IMR-90 (cell line): ENCODE measurements around the gene TANK. TPM values are rescaled to one million over a fixed set of nuclear protein-coding genes. Genes with fewer than 3 reads are reported as not detected.

Experiments used
- ATAC-seq: fragments of 200-7000 bp; cut with Tn5 transposase; 2 replicates; pipeline ENCODE4 v1.9.1; 2020; ENCODE audit warnings: low read depth, mild to moderate bottlenecking, moderate library complexity
- BruUV-seq: library from RNA; stranded (reverse); fragments of 400-500 nt; replicated peaks from 2 replicates; lab custom pipeline; 2021; lab: Mats Ljungman, UMichigan
- CTCF ChIA-PET: fragments of 300-600 bp; formaldehyde crosslinking; extraction: SDS; loops from one replicate; lab custom pipeline; 2021; ENCODE audit warnings: antibody characterized with exemption; lab: Yijun Ruan, JAX
- POLR2A ChIA-PET: fragments of 300-600 bp; sonication (Branson Sonifier 250); formaldehyde crosslinking; loops from one replicate; lab custom pipeline; 2022; ENCODE audit warnings: antibody characterized with exemption; ENCODE audit not compliant: unreplicated experiment; lab: Charles Lee
- DNase-seq: peaks from one replicate; pipeline ENCODE4 v3.0.0; 2013
- H2AFZ ChIP-seq: replicated peaks from 2 replicates; pipeline ENCODE3; 2013; ENCODE audit warnings: low read length, mild to moderate bottlenecking; ENCODE audit not compliant: poor library complexity
- H2AK5ac ChIP-seq: 2 replicates; pipeline ENCODE4 v1.6.1; 2013; ENCODE audit warnings: low read depth, low read length, inconsistent platforms
- H2AK9ac ChIP-seq: replicated peaks from 2 replicates; pipeline ENCODE3; 2013; ENCODE audit warnings: mild to moderate bottlenecking, low read depth, low read length, moderate library complexity; ENCODE audit not compliant: poor library complexity
- H2BK120ac ChIP-seq: 2 replicates; pipeline ENCODE4 v1.6.1; 2013; ENCODE audit warnings: low read depth, low read length, inconsistent platforms
- H2BK15ac ChIP-seq: 3 replicates; pipeline ENCODE4 v1.6.1; 2013; ENCODE audit warnings: low read depth, low read length, inconsistent platforms
- H2BK20ac ChIP-seq: 2 replicates; pipeline ENCODE4 v1.6.1; 2013; ENCODE audit warnings: low read depth, mild to moderate bottlenecking, inconsistent platforms, low read length, moderate library complexity
- H2BK5ac ChIP-seq: 2 replicates; pipeline ENCODE4 v1.6.1; 2013; ENCODE audit warnings: mild to moderate bottlenecking, low read depth, low read length, inconsistent platforms; ENCODE audit not compliant: poor library complexity, severe bottlenecking
- H3K14ac ChIP-seq: replicated peaks from 2 replicates; pipeline ENCODE4 v1.6.1; 2013; ENCODE audit warnings: low read depth, low read length, inconsistent platforms
- H3K18ac ChIP-seq: 2 replicates; pipeline ENCODE4 v1.6.1; 2013; ENCODE audit warnings: low read depth, low read length, control low read depth
- H3K23ac ChIP-seq: 2 replicates; pipeline ENCODE4 v1.6.1; 2013; ENCODE audit warnings: low read depth, low read length, inconsistent platforms
- H3K27ac ChIP-seq: 2 replicates; pipeline ENCODE4 v1.5.1; 2013; ENCODE audit warnings: mild to moderate bottlenecking, control low read depth, low read length; ENCODE audit not compliant: insufficient read depth
- H3K27me3 ChIP-seq: 2 replicates; pipeline ENCODE4 v1.6.1; 2013; ENCODE audit warnings: low read length; ENCODE audit not compliant: control insufficient read depth, insufficient read depth
- H3K36me3 ChIP-seq: 2 replicates; pipeline ENCODE4 v1.6.1; 2013; ENCODE audit warnings: low read length, mixed read lengths; ENCODE audit not compliant: control insufficient read depth, insufficient read depth
- H3K4ac ChIP-seq: 2 replicates; pipeline ENCODE4 v1.6.1; 2013; ENCODE audit warnings: low read depth, low read length, inconsistent platforms
- H3K4me1 ChIP-seq: 2 replicates; pipeline ENCODE4 v1.6.1; 2013; ENCODE audit warnings: low read length, mixed read lengths; ENCODE audit not compliant: control insufficient read depth, insufficient read depth
- H3K4me2 ChIP-seq: 2 replicates; pipeline ENCODE4 v1.6.1; 2013; ENCODE audit warnings: low read depth, mild to moderate bottlenecking, control low read depth, low read length, moderate library complexity
- H3K4me3 ChIP-seq: 2 replicates; pipeline ENCODE4 v1.5.1; 2013; ENCODE audit warnings: low read depth, mild to moderate bottlenecking, control low read depth, low read length, moderate library complexity; ENCODE audit not compliant: insufficient read depth
- H3K56ac ChIP-seq: 2 replicates; pipeline ENCODE4 v1.6.1; 2013; ENCODE audit warnings: low read length, inconsistent platforms; ENCODE audit not compliant: insufficient read depth; ENCODE audit errors: extremely low read depth
- H3K79me1 ChIP-seq, 2 experiments: 2 replicates each; pipeline ENCODE4 v1.6.1; 2013; ENCODE audit warnings: low read length in 2 of 2, inconsistent platforms in 1 of 2, low read depth in 1 of 2
- H3K9ac ChIP-seq: 2 replicates; pipeline ENCODE4 v1.6.1; 2013; ENCODE audit warnings: low read depth, low read length, control low read depth
- H3K9me1 ChIP-seq: 2 replicates; pipeline ENCODE4 v1.6.1; 2013; ENCODE audit warnings: low read length, inconsistent platforms; ENCODE audit not compliant: insufficient read depth
- H3K9me3 ChIP-seq: 2 replicates; pipeline ENCODE4 v1.6.1; 2013; ENCODE audit warnings: low read length; ENCODE audit not compliant: control insufficient read depth, insufficient read depth
- H4K20me1 ChIP-seq: 2 replicates; pipeline ENCODE4 v1.6.1; 2013; ENCODE audit warnings: low read length, inconsistent platforms; ENCODE audit not compliant: insufficient read depth
- H4K5ac ChIP-seq: 2 replicates; pipeline ENCODE4 v1.6.1; 2013; ENCODE audit warnings: mild to moderate bottlenecking, low read depth, low read length, control low read depth
- H4K8ac ChIP-seq, 2 experiments: 2 replicates each; pipeline ENCODE4 v1.6.1; 2013; ENCODE audit warnings: low read depth in 2 of 2, low read length in 2 of 2, control low read depth in 1 of 2, inconsistent platforms in 1 of 2
- H4K91ac ChIP-seq: 2 replicates; pipeline ENCODE4 v1.6.1; 2013; ENCODE audit warnings: low read depth, low read length, inconsistent platforms; ENCODE audit not compliant: insufficient read depth
- BHLHE40 ChIP-seq: fragments of 150-350 bp; IDR thresholded peaks from 2 replicates; pipeline ENCODE4 v1.6.1; 2016; ENCODE audit warnings: mild to moderate bottlenecking, low read depth, low read length
- CEBPB ChIP-seq: IDR thresholded peaks from 2 replicates; pipeline ENCODE4 v1.6.1; 2012; ENCODE audit warnings: low read depth, low read length, improper control_type of control experiment
- CHD1 ChIP-seq: IDR thresholded peaks from 2 replicates; pipeline ENCODE4 v1.6.1; 2012; ENCODE audit warnings: low read depth, low read length, improper control_type of control experiment
- CTCF ChIP-seq: conservative IDR thresholded peaks from 2 replicates; pipeline ENCODE4 v1.5.1; 2012; ENCODE audit warnings: mild to moderate bottlenecking, low read depth, low read length, improper control_type of control experiment
- ELK1 ChIP-seq: fragments of 150-350 bp; IDR thresholded peaks from 2 replicates; pipeline ENCODE4 v1.6.1; 2016; ENCODE audit warnings: low read depth, mild to moderate bottlenecking, low read length, moderate library complexity, borderline replicate concordance
- FOS ChIP-seq: fragments of 150-350 bp; IDR thresholded peaks from 2 replicates; pipeline ENCODE4 v1.6.1; 2016; ENCODE audit warnings: low read depth, low read length
- MAFK ChIP-seq: IDR thresholded peaks from 2 replicates; pipeline ENCODE4 v1.6.1; 2012; ENCODE audit warnings: low read depth, low read length, improper control_type of control experiment
- MAZ ChIP-seq: IDR thresholded peaks from 2 replicates; pipeline ENCODE4 v1.6.1; 2012; ENCODE audit warnings: low read depth, mild to moderate bottlenecking, low read length, improper control_type of control experiment, moderate library complexity, borderline replicate concordance
- MXI1 ChIP-seq: IDR thresholded peaks from 2 replicates; pipeline ENCODE4 v1.6.1; 2012; ENCODE audit warnings: low read depth, mild to moderate bottlenecking, low read length, moderate library complexity, borderline replicate concordance
- NFE2L2 ChIP-seq: fragments of 150-350 bp; IDR thresholded peaks from 2 replicates; pipeline ENCODE4 v1.6.1; 2016; ENCODE audit warnings: low read depth, mild to moderate bottlenecking, low read length
- POLR2A ChIP-seq: IDR thresholded peaks from 2 replicates; pipeline ENCODE4 v1.6.1; 2012; ENCODE audit warnings: mild to moderate bottlenecking, low read depth, low read length
- RAD21 ChIP-seq: IDR thresholded peaks from 2 replicates; pipeline ENCODE4 v1.6.1; 2012; ENCODE audit warnings: low read length, improper control_type of control experiment
- RCOR1 ChIP-seq: IDR thresholded peaks from 2 replicates; pipeline ENCODE4 v1.6.1; 2012; ENCODE audit warnings: mild to moderate bottlenecking, low read length, improper control_type of control experiment; ENCODE audit not compliant: insufficient replicate concordance
- RFX5 ChIP-seq: IDR thresholded peaks from 2 replicates; pipeline ENCODE4 v1.8.0; 2012; ENCODE audit warnings: low read depth, mild to moderate bottlenecking, low read length, moderate library complexity
- SMC3 ChIP-seq: fragments of 150-350 bp; IDR thresholded peaks from 2 replicates; pipeline ENCODE4 v1.6.1; 2016; ENCODE audit warnings: low read depth, mild to moderate bottlenecking, antibody characterized with exemption, low read length, moderate library complexity
- WGBS, 2 experiments: methylation state at CpG; one replicate each; pipeline versions ENCODE4 v1.1.5 to v1.1.7; 2013; ENCODE audit warnings: missing lambda C conversion rate in 2 of 2; ENCODE audit not compliant: insufficient read length in 1 of 2; ENCODE audit errors: extremely low coverage in 2 of 2; 5-methylcytosine and 5-hydroxymethylcytosine counted together
- dilution Hi-C: fragments of 300-500 bp; cut with HindIII; formaldehyde crosslinking; loops from one replicate; pipeline ENCODE4 v1.14.3; 2018; ENCODE audit warnings: low sequenced_read_pairs; ENCODE audit not compliant: unreplicated experiment
- in situ Hi-C: fragments of 300-500 bp; cut with MboI; formaldehyde crosslinking; loops from 3 replicates; pipeline ENCODE4 v1.14.3; 2019; ENCODE audit warnings: low sequenced_read_pairs, inconsistent platforms, mixed read lengths
- intact Hi-C: fragments of 100-400 bp; cut with micrococcal nuclease; formaldehyde crosslinking; loops from 2 replicates; pipeline ENCODE4 v1.10.0; 2022
- polyA plus RNA-seq, 3 experiments: library from polyadenylated mRNA; depleted of rRNA; stranded (reverse); fragments of >200 nt; gene quantifications; 2 replicates each; pipeline ENCODE4 v1.2.3, GENCODE V29; 2012; ENCODE audit warnings: low replicate concordance in 1 of 3
- total RNA-seq: library from RNA; depleted of rRNA; stranded (reverse); fragments of >200 nt; gene quantifications from 2 replicates; pipeline ENCODE4 v1.2.3, GENCODE V29; 2012

The TANK gene
- total and polyA plus RNA-seq, 2 of the 4 experiments (the other 2 are of a cell fraction) = 25.4 to 41.9 TPM

GRCh38 chr2:161238265-161238559 lies 78.0 kb downstream of the TANK start:
- no peak overlapping the region for H4K91ac ChIP-seq
- no peak for TF ChIP-seq RFX5
- no peak for TF ChIP-seq RAD21
- TF ChIP-seq MAZ = no peak
- no peak for TF ChIP-seq CEBPB
- TF ChIP-seq MXI1 = no peak
- TF ChIP-seq FOS = no peak
- TF ChIP-seq RCOR1 = no peak
- no peak for TF ChIP-seq NFE2L2
- no peak for TF ChIP-seq SMC3
- TF ChIP-seq CTCF = no peak
- no peak for TF ChIP-seq POLR2A
- TF ChIP-seq CHD1 = no peak
- TF ChIP-seq ELK1 = no peak
- no peak for TF ChIP-seq BHLHE40
- TF ChIP-seq MAFK = no peak
- no peak overlapping the region for H2BK120ac ChIP-seq
- H3K4me3 ChIP-seq = peak overlapping the region; percentile 59
- no peaks in the 10 kb centered on the region for H4K20me1 ChIP-seq
- no peaks in the 10 kb centered on the region for H3K9me3 ChIP-seq
- H2BK20ac ChIP-seq = no peak overlapping the region
- peak overlapping the region; percentile 99 for H3K4me2 ChIP-seq
- H3K9me1 ChIP-seq = no peaks in the 10 kb centered on the region
- no peak overlapping the region for H3K27ac ChIP-seq
- intact Hi-C loops (no loop called here), in situ Hi-C loops (no loop called here), dilution Hi-C loops (no loop called here)
- H3K56ac ChIP-seq = no peak overlapping the region
- H3K23ac ChIP-seq = peak overlapping the region; percentile 76
- peaks cover 3% of the 10 kb centered on the region for H3K4me1 ChIP-seq
- no peak overlapping the region for H4K5ac ChIP-seq
- CTCF ChIA-PET = interaction anchor here (0.7 kb wide), 1 partner anchor 30 kb away, joined by 3 read pairs; no protein-coding TSS in a partner anchor
- DNase-seq (no peak), ATAC-seq (no peak; the same call in 1 of the 2 replicates)
- H3K4ac ChIP-seq = no peak overlapping the region
- no TSS peak for BruUV-seq
- POLR2A ChIA-PET = no interaction called here
- no CpG with 5 or more reads among the region's 16 CpGs for WGBS, 2 experiments
- no peak overlapping the region for H3K18ac ChIP-seq
- H3K27me3 ChIP-seq = no peaks in the 10 kb centered on the region
- H3K36me3 ChIP-seq = peaks cover 2% of the 10 kb centered on the region; the same call in 1 of the 2 replicates
- H3K9ac ChIP-seq = peak overlapping the region; percentile 51
- no peak overlapping the region for H2BK15ac ChIP-seq
- no peak overlapping the region for H2AK9ac ChIP-seq
- H2AK5ac ChIP-seq = no peak overlapping the region
- H3K14ac ChIP-seq = no peak overlapping the region
- no peak overlapping the region for H2BK5ac ChIP-seq
- H4K8ac ChIP-seq = no peak overlapping the region
- H2AFZ ChIP-seq = peak overlapping the region; percentile 89
- no peaks in the 10 kb centered on the region for H3K79me1 ChIP-seq
